ENCODE data around the gene MAP3K19.
"Not testable (repeated sequence)": the region's sequence is repeated elsewhere in the genome, so short reads cannot be mapped to it uniquely, and the experiment has no call there.

Gene MAP3K19

DNA sequence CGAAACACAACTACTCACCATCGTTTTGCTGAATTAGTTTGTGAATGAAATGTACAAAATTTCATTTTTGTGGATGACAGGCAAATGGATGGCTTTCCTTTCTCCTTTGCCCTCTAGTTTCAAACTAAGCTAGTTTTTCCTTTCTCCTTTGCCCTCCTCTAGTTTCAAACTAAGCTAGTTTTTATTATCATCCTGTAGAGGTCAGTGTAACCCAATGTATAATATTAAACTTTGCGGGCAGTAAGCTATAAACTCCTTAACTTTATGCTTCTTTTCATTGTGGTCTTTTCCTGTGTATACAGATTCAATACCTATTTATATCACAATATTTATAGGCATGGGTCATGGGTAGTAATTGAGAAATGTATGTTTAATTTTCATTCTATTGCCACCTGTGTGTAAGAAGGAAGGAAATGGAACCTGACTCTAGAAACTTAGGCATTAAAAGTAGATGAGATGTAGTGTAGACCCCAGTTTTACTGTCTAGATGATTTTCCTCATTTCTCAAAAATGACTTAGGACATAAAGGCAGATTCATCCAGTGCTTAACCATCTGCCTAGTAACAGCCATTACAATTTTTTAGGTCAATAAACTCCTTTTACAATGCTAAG lies 58.1 kb downstream of the MAP3K19 start:
- no peak for DNase-seq (ENCODE audit: low read depth in 1 of 2, low spot score in 1 of 2)

DNA sequence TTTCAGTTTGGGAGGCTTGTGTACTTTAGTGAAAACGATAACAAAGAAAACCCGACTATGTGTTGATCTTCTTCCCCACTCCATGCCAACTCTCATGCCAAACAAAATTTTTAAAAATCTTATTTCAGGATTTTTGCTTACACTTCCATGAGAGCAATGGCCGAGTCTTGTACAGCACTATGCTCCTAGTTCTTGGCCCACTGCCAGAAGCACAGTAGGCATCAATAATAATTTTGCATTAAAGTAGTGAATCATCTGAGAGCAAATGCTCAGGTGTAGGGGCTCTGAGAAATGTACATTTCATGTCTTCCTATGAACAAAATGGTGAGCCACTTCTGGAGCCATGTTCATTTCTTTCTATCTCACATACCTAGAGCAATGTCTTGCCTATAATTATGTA lies 62.2 kb downstream of the MAP3K19 start:
- no peak for DNase-seq (ENCODE audit: low read depth in 1 of 2, low spot score in 1 of 2)

DNA sequence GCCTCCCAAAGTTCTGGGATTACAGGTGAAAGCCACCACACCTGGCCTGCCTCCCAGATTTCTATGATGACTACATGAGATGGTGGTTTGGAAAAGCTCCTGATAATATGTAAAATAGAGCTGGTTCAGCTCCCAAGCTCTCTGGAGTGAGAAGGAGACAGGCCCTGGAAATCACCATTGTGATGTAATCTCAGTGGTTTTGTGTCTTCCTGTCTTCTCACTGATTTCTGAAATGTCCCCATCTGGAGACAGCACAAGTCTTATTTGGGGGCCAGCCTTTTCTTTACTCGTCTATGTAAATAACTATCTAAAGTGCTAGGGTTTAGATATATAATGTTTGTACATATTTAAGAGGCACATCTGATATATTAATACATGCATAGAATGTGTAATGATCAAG lies 64.6 kb downstream of the MAP3K19 start:
- no peak for DNase-seq (ENCODE audit: low read depth in 1 of 2, low spot score in 1 of 2)

- no peak for DNase-seq (ENCODE audit: low read depth in 1 of 2, low spot score in 1 of 2)
These were observed 66.6 kb downstream of the MAP3K19 start for GRCh38 chr2:134980639-134981038.

GRCh38 chr2:134979221-134979620 lies 68.0 kb downstream of the MAP3K19 start:
- DNase-seq (ENCODE audit: low read depth in 1 of 2, low spot score in 1 of 2): no peak

- not testable (repeated sequence) for DNase-seq (ENCODE audit: low read depth in 1 of 2, low spot score in 1 of 2)
These were observed 70.1 kb downstream of the MAP3K19 start for GRCh38 chr2:134977104-134977503.

DNA sequence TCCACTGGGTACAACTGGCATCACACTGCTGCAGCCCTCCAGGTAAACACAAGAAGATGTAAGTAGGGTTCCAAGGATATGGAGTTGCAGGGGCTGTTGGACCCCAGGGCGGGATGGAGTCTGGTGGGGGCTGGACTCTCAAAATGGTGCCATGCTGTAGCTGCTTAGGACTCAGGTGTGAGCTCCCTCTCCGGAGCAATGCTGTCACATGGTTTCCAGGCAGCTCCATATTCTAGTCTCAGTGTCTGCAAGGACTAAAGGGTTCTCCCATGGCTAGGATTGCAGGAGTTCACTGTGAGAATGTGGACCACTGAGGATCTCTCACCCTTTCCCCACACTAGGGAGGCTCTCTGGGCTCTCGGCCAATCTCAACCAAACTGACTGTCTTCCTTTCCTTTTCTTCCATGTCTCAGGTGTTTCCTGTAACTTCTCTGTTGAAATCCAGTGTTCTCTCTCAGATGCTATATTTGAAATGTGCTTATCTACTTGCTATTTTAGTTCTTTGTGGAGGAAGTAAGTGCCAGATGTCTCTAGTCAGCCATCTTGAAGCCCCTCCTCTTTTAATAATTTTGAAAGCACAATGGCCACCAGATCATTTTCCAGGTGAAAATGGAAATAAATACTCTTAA lies 71.1 kb downstream of the MAP3K19 start:
- DNase-seq (ENCODE audit: low read depth in 1 of 2, low spot score in 1 of 2): no peak

GRCh38 chr2:134975281-134976009 lies 71.8 kb downstream of the MAP3K19 start:
- DNase-seq (ENCODE audit: low read depth in 1 of 2, low spot score in 1 of 2): no peak

DNA sequence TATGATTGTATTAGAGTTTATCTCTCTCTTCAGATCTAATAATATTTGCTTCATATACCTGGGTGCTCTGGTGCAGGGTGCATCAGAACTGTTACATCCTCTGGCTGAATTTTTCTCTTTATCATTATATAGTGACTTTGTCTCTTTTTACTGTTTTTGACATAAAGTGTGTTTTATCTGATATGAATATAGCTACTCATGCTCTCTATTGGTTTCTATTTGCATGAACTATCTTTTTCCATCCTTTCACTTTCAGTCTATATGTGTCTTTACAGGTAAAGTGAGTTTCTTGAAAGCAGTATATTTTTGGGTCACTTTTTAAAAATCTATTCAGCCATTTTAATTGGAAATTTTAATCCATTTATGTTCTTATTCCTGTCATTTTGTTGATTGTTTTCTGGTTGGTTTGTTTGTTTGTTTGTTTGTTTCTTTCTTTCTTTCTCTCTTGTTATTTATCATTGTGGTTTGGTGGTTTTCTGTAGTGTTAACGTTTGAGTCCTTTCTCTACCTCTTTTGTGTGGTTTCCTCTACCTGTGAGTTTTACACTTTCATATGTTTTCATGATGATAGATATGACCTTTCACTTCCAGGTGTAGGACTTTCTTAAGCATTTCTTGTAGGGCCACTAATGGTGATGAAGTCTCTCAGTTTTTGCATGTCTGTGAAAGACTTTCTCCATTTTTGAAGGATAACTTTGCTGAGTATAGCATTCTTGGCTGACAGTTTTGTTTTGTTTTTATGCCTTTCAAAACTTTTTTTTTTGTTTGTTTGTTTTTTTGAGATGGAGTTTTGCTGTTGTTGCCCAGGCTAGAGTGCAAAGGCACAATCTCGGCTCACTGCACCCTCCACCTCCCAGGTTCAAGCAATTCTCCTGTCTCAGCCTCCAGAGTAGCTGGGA lies 73.8 kb downstream of the MAP3K19 start:
- no peak for DNase-seq (ENCODE audit: low read depth in 1 of 2, low spot score in 1 of 2)

GRCh38 chr2:134967166-134967565 lies 80.1 kb downstream of the MAP3K19 start:
- not testable (repeated sequence) for DNase-seq (ENCODE audit: low read depth in 1 of 2, low spot score in 1 of 2)

GRCh38 chr2:134957477-134957876 lies 89.8 kb downstream of the MAP3K19 start:
- no peak for DNase-seq (ENCODE audit: low read depth in 1 of 2, low spot score in 1 of 2)

- no peak for DNase-seq (ENCODE audit: low read depth in 1 of 2, low spot score in 1 of 2)
These were observed 91.5 kb downstream of the MAP3K19 start for GRCh38 chr2:134955744-134956143.

DNA sequence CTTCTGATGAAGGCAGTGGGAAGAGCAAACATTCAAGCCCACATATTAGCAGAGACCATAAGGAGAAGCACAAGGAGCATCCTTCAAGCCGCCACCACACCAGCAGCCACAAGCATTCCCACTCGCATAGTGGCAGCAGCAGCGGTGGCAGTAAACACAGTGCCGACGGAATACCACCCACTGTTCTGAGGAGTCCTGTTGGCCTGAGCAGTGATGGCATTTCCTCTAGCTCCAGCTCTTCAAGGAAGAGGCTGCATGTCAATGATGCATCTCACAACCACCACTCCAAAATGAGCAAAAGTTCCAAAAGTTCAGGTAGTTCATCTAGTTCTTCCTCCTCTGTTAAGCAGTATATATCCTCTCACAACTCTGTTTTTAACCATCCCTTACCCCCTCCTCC lies 93.2 kb downstream of the MAP3K19 start:
- no peak for DNase-seq (ENCODE audit: low read depth in 1 of 2, low spot score in 1 of 2)

- no peak for DNase-seq (ENCODE audit: low read depth in 1 of 2, low spot score in 1 of 2)
These were observed 94.6 kb downstream of the MAP3K19 start for GRCh38 chr2:134952608-134953007.

DNA sequence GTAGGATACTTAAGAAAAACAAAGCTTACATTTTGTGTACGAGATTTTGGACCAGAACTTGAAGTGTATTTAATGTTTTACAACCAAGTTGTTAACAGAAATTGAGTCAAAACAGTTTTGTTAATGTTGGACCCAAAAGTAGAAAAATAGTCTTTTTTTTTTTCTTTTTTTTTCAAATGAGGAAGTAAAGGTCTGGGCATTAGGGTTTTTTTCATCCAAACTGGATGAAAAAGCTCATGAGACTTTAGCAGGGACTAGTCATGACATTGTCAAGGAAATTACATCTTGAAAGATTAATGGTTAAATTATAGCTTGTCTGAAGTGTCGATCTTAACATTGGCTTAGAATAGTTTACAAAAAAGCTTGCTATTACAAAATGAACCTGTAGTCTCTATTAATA lies 96.4 kb downstream of the MAP3K19 start:
- no peak for DNase-seq (ENCODE audit: low read depth in 1 of 2, low spot score in 1 of 2)

DNA sequence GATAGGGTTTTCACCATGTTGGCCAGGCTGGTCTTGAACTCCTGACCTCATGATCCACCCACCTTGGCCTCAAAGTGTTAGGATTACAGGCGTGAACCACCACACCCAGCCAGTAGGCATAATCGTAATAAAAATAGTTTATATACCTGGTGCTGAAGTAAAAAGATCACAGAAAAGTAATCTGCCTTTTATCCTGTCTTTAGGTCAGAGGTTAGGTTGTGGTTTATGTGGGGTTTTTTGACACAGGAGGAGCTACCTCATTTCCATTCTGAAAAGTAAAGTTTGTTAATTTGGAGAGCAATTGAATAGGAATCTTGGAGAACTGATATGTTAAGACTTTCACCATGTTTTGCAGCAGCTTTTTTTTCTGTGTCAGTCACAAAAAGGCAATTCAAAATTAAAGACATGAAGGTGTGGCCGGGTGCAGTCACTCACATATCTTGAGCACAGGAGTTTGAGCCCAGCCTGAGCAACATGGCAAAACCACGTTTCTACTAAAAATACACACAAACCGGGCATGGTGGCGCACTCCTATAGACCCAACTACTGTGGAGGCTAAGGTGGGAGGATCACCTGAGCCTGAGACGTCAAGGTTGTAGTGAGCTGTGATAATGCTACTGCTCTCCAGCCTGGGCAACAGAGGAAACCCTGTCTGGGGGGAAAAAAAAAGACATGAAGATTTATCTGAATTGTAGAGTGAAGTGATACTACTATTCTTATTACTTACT lies 97.1 kb downstream of the MAP3K19 start:
- no peak for DNase-seq (ENCODE audit: low read depth in 1 of 2, low spot score in 1 of 2)

DNA sequence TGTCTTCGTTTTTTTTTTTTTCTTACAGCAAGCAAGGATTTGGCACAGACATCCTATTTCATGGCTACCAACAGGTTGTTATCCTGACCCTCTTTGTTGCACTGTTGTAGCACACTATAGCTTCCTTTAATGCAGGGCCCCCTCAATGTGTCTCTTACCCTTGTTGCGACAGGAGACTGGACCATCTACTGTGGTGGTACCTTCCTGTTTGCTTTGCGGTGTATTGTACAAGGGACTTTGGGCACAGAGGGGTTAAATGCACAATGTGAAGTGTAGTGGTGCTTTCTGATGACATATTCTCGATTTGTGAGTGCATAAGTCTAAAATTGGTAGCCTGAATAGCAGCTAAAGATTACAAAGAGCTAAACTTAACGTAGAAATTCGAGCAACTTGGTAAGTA lies 101.2 kb downstream of the MAP3K19 start:
- DNase-seq (ENCODE audit: low read depth in 1 of 2, low spot score in 1 of 2): no peak

- DNase-seq (ENCODE audit: low read depth in 1 of 2, low spot score in 1 of 2): no peak
These were observed 102.3 kb downstream of the MAP3K19 start for GRCh38 chr2:134944975-134945374.

DNA sequence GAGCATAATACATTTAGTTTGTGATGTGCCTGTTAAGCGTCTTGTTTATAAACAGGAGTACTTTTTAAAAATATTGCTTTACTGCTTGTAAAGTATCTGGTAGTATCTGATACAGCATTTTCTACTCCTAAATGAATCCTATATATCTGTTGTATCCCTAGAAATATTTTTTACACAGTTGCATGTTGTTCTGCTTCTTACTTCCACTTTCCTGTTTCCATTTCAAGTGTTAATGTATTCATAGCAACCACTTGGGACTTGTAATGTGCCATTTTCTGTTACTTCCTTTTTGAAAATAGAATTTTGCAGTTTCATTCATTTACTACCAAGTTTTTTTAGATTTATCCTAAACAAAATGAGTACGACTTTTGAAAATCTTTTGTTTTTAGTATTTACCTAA lies 103.7 kb downstream of the MAP3K19 start:
- DNase-seq (ENCODE audit: low read depth in 1 of 2, low spot score in 1 of 2): no peak

- DNase-seq (ENCODE audit: low read depth in 1 of 2, low spot score in 1 of 2): no peak
These were observed 110.6 kb downstream of the MAP3K19 start for GRCh38 chr2:134936691-134937090.

DNA sequence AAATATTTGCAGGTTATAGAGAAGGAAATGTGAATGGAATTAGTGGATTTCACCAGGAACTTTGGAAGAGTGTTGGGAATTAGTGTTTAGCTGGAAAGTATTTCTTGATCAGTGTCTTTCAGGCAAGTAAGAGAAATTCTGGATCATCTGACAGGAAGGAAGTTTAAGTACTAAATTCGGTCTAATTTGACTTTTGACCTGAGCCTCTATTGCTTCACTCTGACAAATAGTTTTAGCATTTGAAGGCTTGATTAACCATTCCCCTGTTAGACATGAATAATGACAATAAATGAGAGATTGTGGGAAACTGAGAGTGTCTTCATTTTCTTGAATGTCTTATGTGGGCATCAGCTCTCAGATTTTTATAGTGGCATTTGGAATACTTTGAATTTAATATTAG lies 112.6 kb downstream of the MAP3K19 start:
- DNase-seq (ENCODE audit: low read depth in 1 of 2, low spot score in 1 of 2): no peak
